K562 (cell line): Measurements from ENCODE around the gene AKNA. TPM values are rescaled to one million over a fixed set of nuclear protein-coding genes. Genes with fewer than 3 reads are reported as not detected.

ENCODE experiments used
- E2F5 ChIP-seq: sonication (generic); formaldehyde crosslinking; IDR thresholded peaks from 2 replicates; pipeline ENCODE4 v1.8.0; 2022; ENCODE audit warnings: mild to moderate bottlenecking, missing genetic modification reagents
- SFPQ ChIP-seq: fragments of 200-400 bp; formaldehyde crosslinking; IDR thresholded peaks from 2 replicates; pipeline ENCODE4 v1.6.1; 2017; ENCODE audit warnings: mild to moderate bottlenecking, low read depth, low read length, moderate library complexity
- SNAPC5 ChIP-seq: fragments of 250-450 bp; sonication (Bioruptor Pico); IDR thresholded peaks from 2 replicates; pipeline ENCODE4 v1.8.0; 2021; ENCODE audit warnings: moderate library complexity, mild to moderate bottlenecking, inconsistent platforms
- ZNF408 ChIP-seq: fragments of 250-450 bp; sonication (Bioruptor Pico); IDR thresholded peaks from 2 replicates; pipeline ENCODE4 v1.4.0; 2020; ENCODE audit warnings: low read depth, mild to moderate bottlenecking, moderate library complexity
- polyA plus RNA-seq, 8 experiments: library from polyadenylated mRNA; depleted of rRNA in 4 of 8; stranded (reverse) in 5 of 8; unstranded in 3 of 8; fragments of >200 nt; fragmentation: Nextera tagmentation in 2 of 8; fragmentation: Illumina TruSeq in 1 of 8; extraction: Ambion mirVana in 2 of 8; extraction: Trizol in 1 of 8; gene quantifications; 2 replicates each; pipeline versions ENCODE4 v1.2.1 to v1.2.3, GENCODE V29; 2011 to 2014; ENCODE audit warnings: inconsistent platforms in 1 of 8, missing spikeins in 1 of 8
- total RNA-seq, 7 experiments: library from RNA; depleted of rRNA in 6 of 7; stranded (reverse); fragments of >200 nt in 6 of 7; fragmentation: Illumina TruSeq in 2 of 7; extraction: Trizol in 2 of 7; gene quantifications; 2 replicates each; pipeline versions ENCODE4 v1.2.1 to v1.2.3, GENCODE V29; 2011 to 2021; ENCODE audit warnings: low replicate concordance in 1 of 7

The AKNA gene
- total and polyA plus RNA-seq, 9 of the 15 experiments (the other 6 are each of a cell fraction or from before 2014, with no cell fraction given) = 0.29 to 20.5 (median 3.9) TPM

- TF ChIP-seq SFPQ (no peak), SNAPC5 (no peak), ZNF408 (CRISPR knock-in tag) (no peak), E2F5 (CRISPR knock-in tag) (no peak)
Observed at GRCh38 chr9:114311571-114312512, 75.9 kb downstream of the AKNA start (continued).
